H1 (cell line): Measurements from ENCODE around the gene TOMM5. TPM values are rescaled to one million over a fixed set of nuclear protein-coding genes. Genes with fewer than 3 reads are reported as not detected.

Experiments
- CTCF ChIA-PET: fragments of 300-600 bp; sonication (Branson Sonifier 250); formaldehyde crosslinking; loops from one replicate; lab custom pipeline; 2021; ENCODE audit not compliant: partially characterized antibody; lab: Charles Lee
- POLR2A ChIA-PET: fragments of 300-600 bp; sonication (Branson Sonifier 250); formaldehyde crosslinking; loops from one replicate; lab custom pipeline; 2021; ENCODE audit warnings: inconsistent platforms; ENCODE audit not compliant: partially characterized antibody; lab: Charles Lee
- DNase-seq, 2 experiments: peaks; one replicate each; pipeline versions ENCODE4 v3.0.0 to v3.0.0-alpha.2; 2010 to 2022; ENCODE audit warnings: low spot score in 2 of 2, low read depth in 1 of 2, mixed read lengths in 1 of 2
- FAIRE-seq: peaks from 2 replicates; lab custom pipeline; 2011; peaks lifted over from hg19 to GRCh38; lab: Jason Lieb, UNC
- H2AFZ ChIP-seq: 2 replicates; pipeline ENCODE4 v1.8.1; 2012; ENCODE audit warnings: low read length, inconsistent platforms
- H2AK5ac ChIP-seq: 2 replicates; pipeline ENCODE4 v1.6.1; 2013; ENCODE audit warnings: low read depth, low read length
- H2BK120ac ChIP-seq: replicated peaks from 2 replicates; pipeline ENCODE3; 2013; ENCODE audit warnings: low read depth, low read length, inconsistent platforms
- H2BK12ac ChIP-seq: 2 replicates; pipeline ENCODE4 v1.6.1; 2013; ENCODE audit warnings: low read depth, low read length
- H2BK15ac ChIP-seq: 2 replicates; pipeline ENCODE4 v1.6.1; 2013; ENCODE audit warnings: low read length
- H2BK20ac ChIP-seq: 2 replicates; pipeline ENCODE4 v1.6.1; 2013; ENCODE audit warnings: low read length
- H2BK5ac ChIP-seq: 2 replicates; pipeline ENCODE4 v1.6.1; 2013; ENCODE audit warnings: low read depth, low read length
- H3K14ac ChIP-seq: 2 replicates; pipeline ENCODE4 v1.6.1; 2013; ENCODE audit warnings: inconsistent platforms; ENCODE audit not compliant: insufficient read length
- H3K18ac ChIP-seq: 2 replicates; pipeline ENCODE4 v1.6.1; 2013; ENCODE audit warnings: low read length; ENCODE audit errors: extremely low read depth
- H3K23ac ChIP-seq: 2 replicates; pipeline ENCODE4 v1.6.1; 2013; ENCODE audit warnings: inconsistent platforms; ENCODE audit not compliant: insufficient read length
- H3K23me2 ChIP-seq: 2 replicates; pipeline ENCODE4 v1.6.1; 2013; ENCODE audit warnings: low read depth, low read length
- H3K27ac ChIP-seq: 2 replicates; pipeline ENCODE4 v1.6.1; 2011; ENCODE audit warnings: low read depth, low read length, inconsistent platforms
- H3K27me3 ChIP-seq, 4 experiments: replicated peaks in 1 of 4; 1 replicate in 1 of 4; 2 replicates in 3 of 4; pipeline versions ENCODE4 v1.6.1 to v1.8.1; 2011 to 2013; ENCODE audit warnings: low read length in 3 of 4, mild to moderate bottlenecking in 3 of 4, inconsistent platforms in 2 of 4, mixed read lengths in 2 of 4, moderate library complexity in 1 of 4; ENCODE audit not compliant: control insufficient read depth in 3 of 4, insufficient read depth in 3 of 4; ENCODE audit errors: extremely low read depth in 1 of 4
- H3K36me3 ChIP-seq, 4 experiments: 2 replicates each; pipeline versions ENCODE4 v1.6.1 to v1.8.1; 2011 to 2013; ENCODE audit warnings: mild to moderate bottlenecking in 4 of 4, low read length in 3 of 4, moderate library complexity in 2 of 4, control low read depth in 1 of 4, inconsistent platforms in 1 of 4; ENCODE audit not compliant: insufficient read depth in 4 of 4, control insufficient read depth in 2 of 4
- H3K4ac ChIP-seq: replicated peaks from 2 replicates; pipeline ENCODE3; 2013; ENCODE audit warnings: low read length, low read depth, mixed read lengths, inconsistent platforms; ENCODE audit not compliant: insufficient read length
- H3K4me1 ChIP-seq, 4 experiments: replicated peaks in 1 of 4; 1 replicate in 1 of 4; 2 replicates in 3 of 4; pipeline versions ENCODE4 v1.6.1 to v1.8.1; 2011 to 2013; ENCODE audit warnings: low read length in 3 of 4, inconsistent platforms in 2 of 4, mixed read lengths in 1 of 4; ENCODE audit not compliant: insufficient read depth in 4 of 4, control insufficient read depth in 3 of 4
- H3K4me2 ChIP-seq, 2 experiments: 2 replicates each; pipeline versions ENCODE4 v1.6.1 to v1.8.1; 2011 to 2013; ENCODE audit warnings: low read depth in 2 of 2, low read length in 2 of 2, control low read depth in 1 of 2, inconsistent platforms in 1 of 2, mild to moderate bottlenecking in 1 of 2; ENCODE audit not compliant: insufficient read depth in 1 of 2
- H3K4me3 ChIP-seq, 4 experiments: fragments of 200-600, 300-600 bp in 1 of 4; sonication (generic), shearing (Covaris generic), sonication (Bioruptor Twin) in 1 of 4; 2 replicates each; pipeline versions ENCODE4 v1.5.1 to v1.8.1; 2011 to 2016; ENCODE audit warnings: low read length in 4 of 4, low read depth in 3 of 4, control low read depth in 2 of 4, inconsistent platforms in 2 of 4, mild to moderate bottlenecking in 2 of 4, mixed read lengths in 1 of 4, moderate library complexity in 1 of 4; ENCODE audit not compliant: insufficient read depth in 2 of 4; ENCODE audit errors: extremely low read depth in 1 of 4
- H3K56ac ChIP-seq: replicated peaks from 2 replicates; pipeline ENCODE3; 2013; ENCODE audit warnings: low read depth, mild to moderate bottlenecking, mixed read lengths, low read length, inconsistent platforms; ENCODE audit not compliant: insufficient read length
- H3K79me1 ChIP-seq: 2 replicates; pipeline ENCODE4 v1.6.1; 2013; ENCODE audit warnings: low read depth, low read length, control low read depth
- H3K79me2 ChIP-seq, 2 experiments: 2 replicates each; pipeline versions ENCODE4 v1.6.1 to v1.8.1; 2012 to 2013; ENCODE audit warnings: low read length in 2 of 2, mild to moderate bottlenecking in 2 of 2, inconsistent platforms in 1 of 2; ENCODE audit not compliant: insufficient read depth in 2 of 2, control insufficient read depth in 1 of 2
- H3K9ac ChIP-seq, 4 experiments: replicated peaks in 1 of 4; 1 replicate in 1 of 4; 2 replicates in 3 of 4; pipeline versions ENCODE4 v1.6.1 to v1.8.1; 2011 to 2013; ENCODE audit warnings: low read depth in 3 of 4, low read length in 3 of 4, control low read depth in 2 of 4, mild to moderate bottlenecking in 2 of 4, moderate library complexity in 2 of 4, inconsistent platforms in 1 of 4; ENCODE audit errors: extremely low read depth in 1 of 4
- H3K9me3 ChIP-seq, 2 experiments: 2 replicates each; pipeline versions ENCODE4 v1.6.1 to v1.8.1; 2012 to 2013; ENCODE audit warnings: mild to moderate bottlenecking in 2 of 2, moderate library complexity in 2 of 2, control low read depth in 1 of 2, inconsistent platforms in 1 of 2, low read depth in 1 of 2, low read length in 1 of 2, mixed read lengths in 1 of 2; ENCODE audit not compliant: insufficient read depth in 2 of 2
- H4K20me1 ChIP-seq, 2 experiments: replicated peaks in 1 of 2; 2 replicates each; pipeline versions ENCODE3 to v1.8.1; 2011 to 2013; ENCODE audit warnings: inconsistent platforms in 2 of 2, low read length in 2 of 2, mild to moderate bottlenecking in 1 of 2; ENCODE audit not compliant: insufficient read depth in 2 of 2, control insufficient read depth in 1 of 2
- H4K5ac ChIP-seq: 2 replicates; pipeline ENCODE4 v1.6.1; 2013; ENCODE audit warnings: low read length, low read depth, mixed read lengths, inconsistent platforms; ENCODE audit not compliant: insufficient read length
- H4K8ac ChIP-seq: 2 replicates; pipeline ENCODE4 v1.8.0; 2013; ENCODE audit warnings: mild to moderate bottlenecking, moderate library complexity, low read length, inconsistent platforms; ENCODE audit not compliant: insufficient read depth; ENCODE audit errors: extremely low read depth
- H4K91ac ChIP-seq: replicated peaks from 2 replicates; pipeline ENCODE3; 2013; ENCODE audit warnings: low read length, mixed read lengths, inconsistent platforms; ENCODE audit not compliant: insufficient read length
- BRCA1 ChIP-seq: IDR thresholded peaks from 2 replicates; pipeline ENCODE4 v1.6.1; 2012; ENCODE audit warnings: low read depth, low read length, improper control_type of control experiment
- CEBPB ChIP-seq: IDR thresholded peaks from 2 replicates; pipeline ENCODE4 v1.6.1; 2012; ENCODE audit warnings: low read depth, low read length
- E2F6 ChIP-seq: IDR thresholded peaks from 2 replicates; pipeline ENCODE4 v1.6.1; 2012; ENCODE audit warnings: inconsistent platforms
- FOSL1 ChIP-seq: IDR thresholded peaks from 2 replicates; pipeline ENCODE4 v1.6.1; 2011; ENCODE audit warnings: mild to moderate bottlenecking, low read depth, low read length, moderate library complexity; ENCODE audit not compliant: insufficient read depth
- MAFK ChIP-seq: IDR thresholded peaks from 2 replicates; pipeline ENCODE4 v1.6.1; 2012; ENCODE audit warnings: low read depth, mild to moderate bottlenecking, improper control_type of control experiment, low read length
- POLR2AphosphoS5 ChIP-seq: IDR thresholded peaks from 2 replicates; pipeline ENCODE4 v1.6.1; 2011; ENCODE audit warnings: low read depth, low read length
- ZNF274 ChIP-seq: IDR thresholded peaks from 2 replicates; pipeline ENCODE4 v1.7.0; 2012; ENCODE audit warnings: low read length, borderline replicate concordance; ENCODE audit errors: extremely low read depth
- WGBS, 2 experiments: shearing (Covaris generic) in 1 of 2; methylation state at CpG; one replicate each; pipeline versions ENCODE4 v1.1.6 to v1.1.7; 2013 to 2015; ENCODE audit warnings: low lambda C conversion rate in 2 of 2, mixed read lengths in 2 of 2, inconsistent platforms in 1 of 2, low coverage in 1 of 2, missing lambda C conversion rate in 1 of 2; ENCODE audit not compliant: insufficient replicate concordance in 2 of 2, insufficient coverage in 1 of 2, insufficient read length in 1 of 2; ENCODE audit errors: extremely low coverage in 1 of 2, missing lambda C conversion rate in 1 of 2; 5-methylcytosine and 5-hydroxymethylcytosine counted together
- polyA plus RNA-seq, 7 experiments: library from polyadenylated mRNA; depleted of rRNA in 3 of 7; stranded (reverse) in 5 of 7; unstranded in 2 of 7; fragments of >200 nt in 5 of 7; fragments of 200-250 nt in 2 of 7; gene quantifications; 1 replicate in 5 of 7; 2 replicates in 1 of 7; 4 replicates in 1 of 7; pipeline versions ENCODE4 v1.2.1 to v1.2.3, GENCODE V29; 2011 to 2013; ENCODE audit warnings: missing spikeins in 2 of 7, mixed read lengths in 2 of 7
- total RNA-seq: library from RNA; stranded (reverse); fragmentation: NEBNext Ultra II Directional; extraction: Animal tissue kit (Norgen Biotek cat#: 25700); gene quantifications from 2 replicates; pipeline ENCODE4 v1.2.1, GENCODE V29; 2021
- TF ChIP-seq, protein P1 (sequence below): IDR thresholded peaks from 2 replicates; pipeline ENCODE4 v1.6.1; 2012; ENCODE audit warnings: inconsistent platforms
- TF ChIP-seq, protein P2 (sequence below): IDR thresholded peaks from 2 replicates; pipeline ENCODE4 v1.6.1; 2011; ENCODE audit warnings: low read length, improper control_type of control experiment
- TF ChIP-seq, protein P3 (sequence below): IDR thresholded peaks from 2 replicates; pipeline ENCODE4 v1.6.1; 2011; ENCODE audit warnings: low read depth, mild to moderate bottlenecking, low read length; ENCODE audit not compliant: insufficient read depth

The TOMM5 gene
- total and polyA plus RNA-seq, 2 of the 8 experiments (the other 6 are each of a cell fraction or from before 2014, with no cell fraction given) = 171 to 174 TPM

DNA sequence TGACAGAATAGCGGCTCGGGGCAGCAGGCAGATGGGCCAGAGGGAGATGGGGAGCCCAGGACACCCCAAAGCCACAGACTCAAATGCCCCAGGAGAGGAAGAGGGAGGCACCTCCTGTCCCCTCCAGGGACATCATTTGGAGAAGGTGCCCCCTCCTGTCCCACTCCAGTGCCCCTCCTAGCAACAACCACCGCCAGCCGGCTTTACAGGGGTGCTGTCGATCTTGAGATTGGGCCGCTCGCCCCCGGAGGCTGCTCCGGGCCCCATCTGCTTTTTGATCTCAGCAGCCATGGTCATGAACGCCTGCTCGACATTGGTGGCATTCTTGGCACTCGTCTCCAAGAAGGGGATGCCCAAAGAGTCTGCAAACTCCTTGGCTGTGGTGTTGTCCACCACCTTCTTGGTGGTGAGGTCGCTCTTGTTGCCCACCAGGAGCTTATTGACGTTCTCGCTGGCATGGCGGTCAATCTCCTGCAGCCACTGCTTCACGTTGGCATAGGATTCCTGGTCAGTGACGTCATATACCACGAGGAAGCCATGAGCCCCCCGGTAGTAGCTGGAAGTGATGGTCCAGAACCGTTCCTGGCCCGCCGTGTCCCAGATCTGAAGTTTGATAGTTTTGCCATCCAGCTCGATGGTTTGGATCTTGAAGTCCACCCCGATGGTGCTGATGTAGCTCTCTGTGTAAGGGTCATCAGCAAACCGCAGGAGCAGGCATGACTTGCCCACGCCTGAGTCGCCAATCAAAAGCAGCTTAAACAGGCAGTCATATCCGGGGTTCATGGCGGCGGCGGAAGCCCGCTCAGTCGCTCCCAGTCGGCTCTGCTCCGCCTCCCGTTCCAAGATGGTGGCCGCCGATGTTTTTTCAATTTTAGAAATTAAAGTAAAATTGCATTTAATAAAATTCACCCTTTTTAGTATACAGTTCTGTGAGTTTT is 44.4 kb upstream of the TOMM5 start:
- POLR2A ChIA-PET = no interaction called here
- CTCF ChIA-PET = interaction anchor here (1.2 kb wide), 1 partner anchor 15 kb away, joined by 3 read pairs; no protein-coding TSS in a partner anchor
- no peak overlapping the region for H4K5ac ChIP-seq
- FAIRE-seq (no peak), DNase-seq (no peak)
- H3K23ac ChIP-seq = no peak overlapping the region
- H3K14ac ChIP-seq = no peak overlapping the region
- no peaks in the 10 kb centered on the region for H3K9me3 ChIP-seq
- no peak overlapping the region for H3K27ac ChIP-seq
- H2BK12ac ChIP-seq = no peak overlapping the region
- H2BK15ac ChIP-seq = no peak overlapping the region
- H3K4me3 ChIP-seq = no peak overlapping the region
- no peak overlapping the region for H2BK120ac ChIP-seq
- no peaks in the 10 kb centered on the region for H3K79me1 ChIP-seq
- H2AFZ ChIP-seq = no peak overlapping the region
- no peaks in the 10 kb centered on the region for H3K79me2 ChIP-seq
- H2AK5ac ChIP-seq = no peak overlapping the region
- H4K91ac ChIP-seq = no peak overlapping the region
- H3K23me2 ChIP-seq = no peaks in the 10 kb centered on the region
- H3K27me3 ChIP-seq = no peaks in the 10 kb centered on the region
- no peak overlapping the region for H3K4ac ChIP-seq
- H4K8ac ChIP-seq = no peak overlapping the region
- H4K20me1 ChIP-seq = no peaks in the 10 kb centered on the region
- no peak overlapping the region for H2BK5ac ChIP-seq
- H3K9ac ChIP-seq = no peak overlapping the region
- no peak overlapping the region for H3K4me2 ChIP-seq
- H2BK20ac ChIP-seq = no peak overlapping the region
- no peak overlapping the region for H3K56ac ChIP-seq
- no peaks in the 10 kb centered on the region for H3K36me3 ChIP-seq
- WGBS, 2 experiments = 93% methylated on average over 35 of the region's 39 CpGs; no CpG with 5 or more reads in 1 of the 2 experiments
- H3K18ac ChIP-seq = no peak overlapping the region
- no peaks in the 10 kb centered on the region for H3K4me1 ChIP-seq
- TF ChIP-seq ZNF274 (no peak), MAFK (no peak), E2F6 (no peak), CEBPB (no peak), FOSL1 (no peak), POLR2AphosphoS5 (no peak), BRCA1 (no peak)
- TF ChIP-seq, protein P1, sequence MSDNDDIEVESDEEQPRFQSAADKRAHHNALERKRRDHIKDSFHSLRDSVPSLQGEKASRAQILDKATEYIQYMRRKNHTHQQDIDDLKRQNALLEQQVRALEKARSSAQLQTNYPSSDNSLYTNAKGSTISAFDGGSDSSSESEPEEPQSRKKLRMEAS = no peak
- TF ChIP-seq, protein P2, sequence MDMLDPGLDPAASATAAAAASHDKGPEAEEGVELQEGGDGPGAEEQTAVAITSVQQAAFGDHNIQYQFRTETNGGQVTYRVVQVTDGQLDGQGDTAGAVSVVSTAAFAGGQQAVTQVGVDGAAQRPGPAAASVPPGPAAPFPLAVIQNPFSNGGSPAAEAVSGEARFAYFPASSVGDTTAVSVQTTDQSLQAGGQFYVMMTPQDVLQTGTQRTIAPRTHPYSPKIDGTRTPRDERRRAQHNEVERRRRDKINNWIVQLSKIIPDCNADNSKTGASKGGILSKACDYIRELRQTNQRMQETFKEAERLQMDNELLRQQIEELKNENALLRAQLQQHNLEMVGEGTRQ = no peak
- TF ChIP-seq, protein P3, sequence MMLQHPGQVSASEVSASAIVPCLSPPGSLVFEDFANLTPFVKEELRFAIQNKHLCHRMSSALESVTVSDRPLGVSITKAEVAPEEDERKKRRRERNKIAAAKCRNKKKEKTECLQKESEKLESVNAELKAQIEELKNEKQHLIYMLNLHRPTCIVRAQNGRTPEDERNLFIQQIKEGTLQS = no peak
